Fibroblast of mammary gland (primary cell): ENCODE measurements around the gene SLC51B.

Source experiments
- DNase-seq: peaks from one replicate; pipeline ENCODE4 v3.0.0-alpha.2; 2010; ENCODE audit warnings: low read depth
- H3K4me3 ChIP-seq: 2 replicates; pipeline ENCODE4 v1.5.1; 2011; ENCODE audit warnings: low read depth, mild to moderate bottlenecking, low read length, moderate library complexity; ENCODE audit not compliant: control insufficient read depth
- TF ChIP-seq, protein P1 (sequence below): conservative IDR thresholded peaks from 2 replicates; pipeline ENCODE4 v1.5.1; 2011; ENCODE audit warnings: low read depth, low read length, inconsistent platforms; ENCODE audit not compliant: control insufficient read depth, insufficient read depth

SLC51B gene

DNA sequence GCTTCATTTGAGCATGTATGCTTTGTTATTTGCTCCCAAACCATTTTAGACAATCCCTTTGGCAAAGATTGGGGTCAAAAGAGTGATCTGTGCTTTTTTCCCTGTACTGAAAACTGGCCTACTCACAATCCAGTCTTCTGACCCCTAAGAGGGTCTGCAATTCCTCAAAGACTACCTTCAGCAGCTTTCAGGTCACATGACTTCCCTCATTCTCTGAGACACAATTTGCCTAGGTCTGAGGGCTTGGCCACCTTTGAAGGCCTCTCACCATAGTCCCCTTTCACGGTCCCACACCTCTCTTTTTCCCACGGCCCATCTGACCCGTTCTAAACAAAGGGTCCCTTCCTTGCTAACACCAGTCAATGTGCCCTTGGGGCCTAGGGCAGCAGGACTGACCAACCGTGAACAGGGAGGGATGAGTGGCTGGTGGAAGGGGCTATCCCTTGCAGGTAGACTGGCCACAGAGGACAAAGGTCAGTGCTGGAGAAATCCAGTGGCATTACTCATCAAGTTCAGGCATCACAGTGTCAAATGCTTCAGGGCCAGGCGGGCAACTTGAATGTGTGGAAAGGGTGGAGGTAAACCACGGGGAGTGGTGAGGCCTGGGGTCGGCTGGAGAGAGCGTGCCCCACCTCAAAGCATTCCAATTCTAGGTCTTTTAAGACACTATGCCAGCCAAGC is 11.8 kb downstream of the SLC51B start:
- no peak for DNase-seq
- no peak overlapping the region for H3K4me3 ChIP-seq
- TF ChIP-seq, protein P1, sequence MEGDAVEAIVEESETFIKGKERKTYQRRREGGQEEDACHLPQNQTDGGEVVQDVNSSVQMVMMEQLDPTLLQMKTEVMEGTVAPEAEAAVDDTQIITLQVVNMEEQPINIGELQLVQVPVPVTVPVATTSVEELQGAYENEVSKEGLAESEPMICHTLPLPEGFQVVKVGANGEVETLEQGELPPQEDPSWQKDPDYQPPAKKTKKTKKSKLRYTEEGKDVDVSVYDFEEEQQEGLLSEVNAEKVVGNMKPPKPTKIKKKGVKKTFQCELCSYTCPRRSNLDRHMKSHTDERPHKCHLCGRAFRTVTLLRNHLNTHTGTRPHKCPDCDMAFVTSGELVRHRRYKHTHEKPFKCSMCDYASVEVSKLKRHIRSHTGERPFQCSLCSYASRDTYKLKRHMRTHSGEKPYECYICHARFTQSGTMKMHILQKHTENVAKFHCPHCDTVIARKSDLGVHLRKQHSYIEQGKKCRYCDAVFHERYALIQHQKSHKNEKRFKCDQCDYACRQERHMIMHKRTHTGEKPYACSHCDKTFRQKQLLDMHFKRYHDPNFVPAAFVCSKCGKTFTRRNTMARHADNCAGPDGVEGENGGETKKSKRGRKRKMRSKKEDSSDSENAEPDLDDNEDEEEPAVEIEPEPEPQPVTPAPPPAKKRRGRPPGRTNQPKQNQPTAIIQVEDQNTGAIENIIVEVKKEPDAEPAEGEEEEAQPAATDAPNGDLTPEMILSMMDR = no peak

- no peak for DNase-seq
- no peak overlapping the region for H3K4me3 ChIP-seq
- TF ChIP-seq, protein P1 = no peak
These were observed 12.4 kb downstream of the SLC51B start for GRCh38 chr15:65057549-65057940.

GRCh38 chr15:65058394-65059368 is 13.5 kb downstream of the SLC51B start:
- no peak for DNase-seq
- TF ChIP-seq, protein P1 = no peak
- no peak overlapping the region for H3K4me3 ChIP-seq

DNA sequence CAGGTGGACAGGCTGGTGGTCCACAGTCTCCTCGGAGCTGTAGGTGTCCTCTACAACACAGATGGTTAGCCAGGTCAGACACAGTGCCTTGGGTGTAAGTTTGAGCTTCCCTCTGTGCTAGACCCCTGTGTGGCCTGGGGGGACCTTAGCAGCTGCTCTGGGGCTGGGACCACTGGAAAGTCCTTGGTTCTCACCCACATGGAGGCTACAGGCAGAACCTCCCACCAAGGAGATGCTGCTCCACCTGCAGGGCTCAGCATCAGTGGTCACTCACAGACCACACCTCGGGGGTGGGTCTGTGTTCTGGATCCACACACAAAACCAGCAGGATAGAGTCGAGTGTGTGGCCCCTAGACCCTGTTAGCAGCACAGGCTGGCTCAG is 14.2 kb downstream of the SLC51B start:
- DNase-seq = no peak
- no peak overlapping the region for H3K4me3 ChIP-seq
- TF ChIP-seq, protein P1 = no peak

GRCh38 chr15:65059931-65060596 is 14.9 kb downstream of the SLC51B start:
- no peak for DNase-seq
- TF ChIP-seq, protein P1 = no peak
- no peak overlapping the region for H3K4me3 ChIP-seq

DNA sequence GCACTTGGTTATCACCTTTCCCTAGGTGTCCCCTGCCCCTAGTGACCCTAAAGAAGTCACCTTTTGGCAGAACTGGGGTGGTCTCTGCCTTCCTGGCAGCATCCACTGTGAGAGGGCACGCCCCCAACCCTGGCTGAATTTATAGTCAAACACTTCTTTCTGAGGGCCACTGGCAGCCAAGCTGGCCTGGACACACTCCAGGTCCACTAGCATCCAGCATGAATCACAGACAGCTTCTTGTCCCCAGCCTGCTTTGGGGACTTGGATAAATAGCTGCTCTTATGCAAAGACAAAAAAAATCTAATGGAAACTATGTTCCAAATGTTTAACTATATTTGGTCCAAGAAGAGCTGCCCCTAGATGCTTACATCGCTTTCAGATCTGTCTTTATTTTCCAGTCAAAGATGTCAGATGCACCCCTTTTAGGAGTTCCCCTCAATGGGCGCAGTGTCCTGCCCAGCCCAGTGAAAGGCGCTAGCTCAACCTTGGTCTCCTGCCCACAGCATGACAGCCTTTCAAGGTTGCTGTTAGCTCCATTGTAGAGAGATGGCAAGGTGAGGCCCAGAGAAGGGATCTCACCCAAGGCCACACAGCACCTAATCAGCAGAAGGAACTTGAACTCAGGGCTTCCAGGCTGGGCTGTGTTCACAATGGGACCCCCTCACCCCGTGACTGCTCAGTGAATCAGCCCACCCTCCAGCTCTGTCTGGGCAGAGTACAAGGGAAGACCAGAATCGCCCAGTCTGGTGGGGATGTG is 15.6 kb downstream of the SLC51B start:
- TF ChIP-seq, protein P1 = no peak
- no peak for DNase-seq
- no peak overlapping the region for H3K4me3 ChIP-seq
